Naive thymus-derived CD4-positive, alpha-beta T cell (primary cell): Measurements from ENCODE around the gene DPP6. TPM values are rescaled to one million over a fixed set of nuclear protein-coding genes. Genes with fewer than 3 reads are reported as not detected.
A peak's percentile ranks its signal among the peaks of the same experiment; 100 is the strongest.

Source experiments
- ATAC-seq: fragments of 150-1000 bp; cut with Tn5 transposase; 2 replicates; pipeline ENCODE4 v1.10.0; 2021; ENCODE audit warnings: mild to moderate bottlenecking, moderate library complexity
- CTCF ChIA-PET: fragments of 350-600 bp; sonication (Branson Sonifier 250); formaldehyde crosslinking; loops from one replicate; lab custom pipeline; 2021; ENCODE audit warnings: antibody characterized with exemption; lab: Charles Lee
- POLR2A ChIA-PET: fragments of 350-600 bp; sonication (Branson Sonifier 250); formaldehyde crosslinking; loops from one replicate; lab custom pipeline; 2021; ENCODE audit warnings: antibody characterized with exemption, inconsistent platforms; lab: Charles Lee
- DNase-seq, 9 donors: peaks; one replicate each; pipeline versions ENCODE4 v3.0.0 to v3.0.0-alpha.2; 2020 to 2022; ENCODE audit warnings: mixed read lengths in 1 of 9
- H3K27ac ChIP-seq: one replicate; pipeline ENCODE4 v1.7.0; 2013; ENCODE audit warnings: mild to moderate bottlenecking, low read depth, low read length, moderate library complexity
- H3K27me3 ChIP-seq, 2 donors: one replicate each; pipeline ENCODE4 v1.7.0; 2013; ENCODE audit warnings: low read length in 2 of 2, mild to moderate bottlenecking in 2 of 2, moderate library complexity in 2 of 2; ENCODE audit not compliant: control insufficient read depth in 2 of 2, insufficient read depth in 2 of 2
- H3K36me3 ChIP-seq, 3 experiments: 1 replicate in 2 of 3; 2 replicates in 1 of 3; pipeline ENCODE4 v1.7.0; 2013; ENCODE audit warnings: low read length in 3 of 3, mild to moderate bottlenecking in 3 of 3, moderate library complexity in 1 of 3; ENCODE audit not compliant: insufficient read depth in 3 of 3, control insufficient read depth in 2 of 3
- H3K4me1 ChIP-seq, 2 donors: one replicate each; pipeline ENCODE4 v1.7.0; 2013; ENCODE audit warnings: low read length in 2 of 2, mild to moderate bottlenecking in 2 of 2, moderate library complexity in 1 of 2; ENCODE audit not compliant: control insufficient read depth in 2 of 2, insufficient read depth in 2 of 2
- H3K4me3 ChIP-seq: 2 replicates; pipeline ENCODE4 v1.7.0; 2013; ENCODE audit warnings: mild to moderate bottlenecking, low read length
- H3K9me3 ChIP-seq, 3 experiments: 1 replicate in 2 of 3; 2 replicates in 1 of 3; pipeline ENCODE4 v1.7.0; 2013; ENCODE audit warnings: low read length in 3 of 3; ENCODE audit not compliant: control insufficient read depth in 2 of 3
- H3K27ac Mint-ChIP-seq, 9 donors: one replicate each; pipeline ENCODE4 v1.8.0; 2020 to 2022; ENCODE audit warnings: mixed read lengths in 9 of 9, mild to moderate bottlenecking in 8 of 9, moderate library complexity in 5 of 9, inconsistent platforms in 2 of 9
- H3K27me3 Mint-ChIP-seq, 5 donors: one replicate each; pipeline ENCODE4 v1.8.0; 2021 to 2022; ENCODE audit warnings: mixed read lengths in 5 of 5, mild to moderate bottlenecking in 1 of 5
- H3K36me3 Mint-ChIP-seq, 5 donors: one replicate each; pipeline ENCODE4 v1.8.0; 2020 to 2022; ENCODE audit warnings: mixed read lengths in 5 of 5, mild to moderate bottlenecking in 3 of 5, inconsistent platforms in 1 of 5
- H3K4me1 Mint-ChIP-seq, 7 donors: one replicate each; pipeline ENCODE4 v1.8.0; 2020 to 2022; ENCODE audit warnings: mixed read lengths in 7 of 7, mild to moderate bottlenecking in 3 of 7, inconsistent platforms in 1 of 7
- H3K4me3 Mint-ChIP-seq, 10 donors: one replicate each; pipeline ENCODE4 v1.8.0; 2020 to 2022; ENCODE audit warnings: mild to moderate bottlenecking in 10 of 10, mixed read lengths in 10 of 10, moderate library complexity in 6 of 10, inconsistent platforms in 2 of 10
- H3K9me3 Mint-ChIP-seq, 11 donors: one replicate each; pipeline ENCODE4 v1.8.0; 2020 to 2022; ENCODE audit warnings: mixed read lengths in 11 of 11, mild to moderate bottlenecking in 4 of 11, inconsistent platforms in 1 of 11, moderate library complexity in 1 of 11
- intact Hi-C, 2 donors: fragments of 100-400 bp; cut with micrococcal nuclease; formaldehyde crosslinking; loops; one replicate each; pipeline ENCODE4 v1.15.1; 2023
- polyA plus RNA-seq, 2 donors: library from polyadenylated mRNA; unstranded; fragments of 300-500 nt; fragmentation: Illumina TruSeq; gene quantifications; one replicate each; pipeline ENCODE4 v1.2.3, GENCODE V29; 2021
- total RNA-seq, 6 experiments: library from RNA in 5 of 6; stranded (reverse) in 5 of 6; gene quantifications; 1 replicate in 5 of 6; 2 replicates in 1 of 6; pipeline ENCODE4 v1.2.3 and lab custom pipeline; 2021 to 2026

DPP6 gene
- total and polyA plus RNA-seq, 7 experiments from 2014 or later = not detected

GRCh38 chr7:154777489-154777888 is 725.3 kb downstream of the DPP6 start:
- intact Hi-C loops = no loop called here
- Histone ChIP-seq H3K36me3 (no peaks in the 10 kb centered on the region), H3K4me1 (no peaks in the 10 kb centered on the region), H3K4me3 (no peak overlapping the region), H3K27me3 (no peaks in the 10 kb centered on the region), H3K27ac (no peak overlapping the region), H3K9me3 (no peaks in the 10 kb centered on the region)
- ChIA-PET POLR2A (no interaction called here), CTCF (no interaction called here)
- Mint-ChIP-seq H3K9me3 (peaks cover 0 to 29% (median 8%) of the 10 kb centered on the region in 11 donors), H3K4me3 (no peak overlapping the region), H3K36me3 (peaks cover 0 to 7% (median 0%) of the 10 kb centered on the region in 5 donors), H3K27ac (peak overlapping the region in 1 of 9 donors; percentile 54), H3K27me3 (peaks cover 0 to 12% (median under 1%) of the 10 kb centered on the region in 5 donors), H3K4me1 (peaks cover 0 to 12% (median 0%) of the 10 kb centered on the region in 7 donors)
- no peak for DNase-seq
- no peak for ATAC-seq

- peaks cover 0 to 29% (median 8%) of the 10 kb centered on the region in 11 donors for H3K9me3 Mint-ChIP-seq
- H3K4me1 ChIP-seq = no peaks in the 10 kb centered on the region
- H3K4me1 Mint-ChIP-seq = peaks cover 0 to 12% (median 0%) of the 10 kb centered on the region in 7 donors
- H3K9me3 ChIP-seq = no peaks in the 10 kb centered on the region
- no peak for DNase-seq
- H3K27me3 ChIP-seq = no peaks in the 10 kb centered on the region
- H3K36me3 ChIP-seq = no peaks in the 10 kb centered on the region
- CTCF ChIA-PET = no interaction called here
- peaks cover 0 to 8% (median 0%) of the 10 kb centered on the region in 5 donors for H3K27me3 Mint-ChIP-seq
- H3K36me3 Mint-ChIP-seq = peaks cover 0 to 7% (median 0%) of the 10 kb centered on the region in 5 donors
- no peak overlapping the region for H3K4me3 Mint-ChIP-seq
- POLR2A ChIA-PET = no interaction called here
- no peak overlapping the region for H3K4me3 ChIP-seq
- H3K27ac ChIP-seq = no peak overlapping the region
- intact Hi-C loops = no loop called here
- ATAC-seq = no peak
- H3K27ac Mint-ChIP-seq = peak overlapping the region in 1 of 9 donors; percentile 54
Observed at GRCh38 chr7:154777908-154778307, 725.7 kb downstream of the DPP6 start.

- no peaks in the 10 kb centered on the region for H3K36me3 ChIP-seq
- no peak overlapping the region for H3K27ac Mint-ChIP-seq
- no peaks in the 10 kb centered on the region for H3K9me3 ChIP-seq
- H3K4me1 ChIP-seq = no peaks in the 10 kb centered on the region
- peaks cover 0 to 7% (median 0%) of the 10 kb centered on the region in 5 donors for H3K36me3 Mint-ChIP-seq
- peaks cover 0 to 12% (median 0%) of the 10 kb centered on the region in 5 donors for H3K27me3 Mint-ChIP-seq
- ChIA-PET POLR2A (no interaction called here), CTCF (no interaction called here)
- no peak overlapping the region for H3K4me3 ChIP-seq
- H3K27ac ChIP-seq = no peak overlapping the region
- no peak overlapping the region for H3K4me3 Mint-ChIP-seq
- peaks cover 2 to 28% (median 18%) of the 10 kb centered on the region in 11 donors for H3K9me3 Mint-ChIP-seq
- no peak for DNase-seq
- intact Hi-C loops = no loop called here
- H3K4me1 Mint-ChIP-seq = peaks cover 0 to 5% (median 0%) of the 10 kb centered on the region in 7 donors
- no peaks in the 10 kb centered on the region for H3K27me3 ChIP-seq
- no peak for ATAC-seq
Observed at GRCh38 chr7:154781369-154782303, 729.4 kb downstream of the DPP6 start.

GRCh38 chr7:154783281-154783909 is 731.2 kb downstream of the DPP6 start:
- no peak overlapping the region for H3K27ac ChIP-seq
- H3K4me3 Mint-ChIP-seq = no peak overlapping the region
- no peaks in the 10 kb centered on the region for H3K36me3 ChIP-seq
- DNase-seq = no peak
- no peak overlapping the region for H3K27ac Mint-ChIP-seq
- H3K4me1 ChIP-seq = no peaks in the 10 kb centered on the region
- no peaks in the 10 kb centered on the region for H3K27me3 ChIP-seq
- no peak for ATAC-seq
- no peak overlapping the region for H3K4me3 ChIP-seq
- intact Hi-C loops = no loop called here
- peaks cover 0 to 5% (median 0%) of the 10 kb centered on the region in 5 donors for H3K36me3 Mint-ChIP-seq
- H3K9me3 Mint-ChIP-seq = peaks cover 4 to 29% (median 16%) of the 10 kb centered on the region in 11 donors
- CTCF ChIA-PET = no interaction called here
- POLR2A ChIA-PET = no interaction called here
- H3K9me3 ChIP-seq = no peaks in the 10 kb centered on the region
- peaks cover 0 to 12% (median 0%) of the 10 kb centered on the region in 5 donors for H3K27me3 Mint-ChIP-seq
- H3K4me1 Mint-ChIP-seq = peaks cover 0 to 1% (median 0%) of the 10 kb centered on the region in 7 donors

- ChIA-PET POLR2A (no interaction called here), CTCF (no interaction called here)
- H3K4me1 Mint-ChIP-seq = peaks cover 0 to 1% (median 0%) of the 10 kb centered on the region in 7 donors
- H3K27me3 ChIP-seq = no peaks in the 10 kb centered on the region
- peaks cover 0 to 24% (median 8%) of the 10 kb centered on the region in 5 donors for H3K27me3 Mint-ChIP-seq
- H3K4me3 Mint-ChIP-seq = no peak overlapping the region
- no peak overlapping the region for H3K27ac Mint-ChIP-seq
- H3K36me3 ChIP-seq = no peaks in the 10 kb centered on the region
- DNase-seq (no peak), ATAC-seq (no peak)
- no peaks in the 10 kb centered on the region for H3K4me1 ChIP-seq
- intact Hi-C loops = no loop called here
- no peak overlapping the region for H3K27ac ChIP-seq
- H3K36me3 Mint-ChIP-seq = peaks cover 0 to 6% (median 0%) of the 10 kb centered on the region in 5 donors
- H3K4me3 ChIP-seq = no peak overlapping the region
- peaks cover 6 to 30% (median 18%) of the 10 kb centered on the region in 11 donors for H3K9me3 Mint-ChIP-seq
- H3K9me3 ChIP-seq = peaks cover 0 to 6% (median 0%) of the 10 kb centered on the region in 3 experiments
Observed at GRCh38 chr7:154785898-154786297, 733.7 kb downstream of the DPP6 start.

GRCh38 chr7:154789404-154789803 is 737.2 kb downstream of the DPP6 start:
- Mint-ChIP-seq H3K27ac (no peak overlapping the region), H3K9me3 (peaks cover 6 to 30% (median 17%) of the 10 kb centered on the region in 11 donors), H3K36me3 (peaks cover 0 to 6% (median 0%) of the 10 kb centered on the region in 5 donors), H3K4me3 (no peak overlapping the region), H3K27me3 (peaks cover 3 to 37% (median 19%) of the 10 kb centered on the region in 5 donors), H3K4me1 (peaks cover 0 to 1% (median 0%) of the 10 kb centered on the region in 7 donors)
- ChIA-PET POLR2A (no interaction called here), CTCF (no interaction called here)
- Histone ChIP-seq H3K4me1 (no peaks in the 10 kb centered on the region), H3K27me3 (no peaks in the 10 kb centered on the region), H3K36me3 (no peaks in the 10 kb centered on the region), H3K4me3 (no peak overlapping the region), H3K27ac (no peak overlapping the region), H3K9me3 (peaks cover 0 to 6% (median 0%) of the 10 kb centered on the region in 3 experiments)
- no peak for DNase-seq
- intact Hi-C loops = no loop called here
- no peak for ATAC-seq
